SK-N-DZ (cell line): ENCODE results near the gene MKLN1.
"Not testable (repeated sequence)": the region's sequence is repeated elsewhere in the genome, so short reads cannot be mapped to it uniquely, and the experiment has no call there.

Source experiments
- DNase-seq: peaks from one replicate; pipeline ENCODE4 v3.0.0-alpha.2; 2015; ENCODE audit warnings: low spot score

Gene MKLN1

GRCh38 chr7:131462059-131462458 lies 134.4 kb downstream of the MKLN1 start:
- no peak for DNase-seq

- not testable (repeated sequence) for DNase-seq
Observed at GRCh38 chr7:131462715-131463114, 135.0 kb downstream of the MKLN1 start.

GRCh38 chr7:131466735-131467365 lies 139.2 kb downstream of the MKLN1 start:
- no peak for DNase-seq

GRCh38 chr7:131467788-131468187 lies 140.1 kb downstream of the MKLN1 start:
- DNase-seq = no peak

- DNase-seq = no peak
Observed at GRCh38 chr7:131471250-131472004, 143.8 kb downstream of the MKLN1 start.

GRCh38 chr7:131476740-131477139 lies 149.1 kb downstream of the MKLN1 start:
- DNase-seq = no peak

- DNase-seq = no peak
Observed at GRCh38 chr7:131480384-131481315, 153.0 kb downstream of the MKLN1 start.

GRCh38 chr7:131482800-131483199 lies 155.1 kb downstream of the MKLN1 start:
- no peak for DNase-seq

- DNase-seq = no peak
Observed at GRCh38 chr7:131483586-131483985, 155.9 kb downstream of the MKLN1 start.

- DNase-seq = no peak
Observed at GRCh38 chr7:131486346-131486745, 158.7 kb downstream of the MKLN1 start.

GRCh38 chr7:131487217-131487616 lies 159.5 kb downstream of the MKLN1 start:
- DNase-seq = no peak

- no peak for DNase-seq
Observed at GRCh38 chr7:131488361-131488760, 160.7 kb downstream of the MKLN1 start.

- DNase-seq = no peak
Observed at GRCh38 chr7:131489196-131489595, 161.5 kb downstream of the MKLN1 start.

- no peak for DNase-seq
Observed at GRCh38 chr7:131489881-131490280, 162.2 kb downstream of the MKLN1 start.

- DNase-seq = no peak
Observed at GRCh38 chr7:131493081-131493480, 165.4 kb downstream of the MKLN1 start.

GRCh38 chr7:131493581-131493980 lies 165.9 kb downstream of the MKLN1 start:
- DNase-seq = no peak

GRCh38 chr7:131494182-131494581 lies 166.5 kb downstream of the MKLN1 start:
- no peak for DNase-seq

- no peak for DNase-seq
Observed at GRCh38 chr7:131495669-131496498, 168.2 kb downstream of the MKLN1 start.

- DNase-seq = no peak
Observed at GRCh38 chr7:131497454-131497853, 169.8 kb downstream of the MKLN1 start.

GRCh38 chr7:131498237-131498885 lies 170.7 kb downstream of the MKLN1 start:
- DNase-seq = no peak

- DNase-seq = no peak
Observed at GRCh38 chr7:131499801-131500200, 172.1 kb downstream of the MKLN1 start.
